Measurements from ENCODE around the gene KCNK15.

DNA sequence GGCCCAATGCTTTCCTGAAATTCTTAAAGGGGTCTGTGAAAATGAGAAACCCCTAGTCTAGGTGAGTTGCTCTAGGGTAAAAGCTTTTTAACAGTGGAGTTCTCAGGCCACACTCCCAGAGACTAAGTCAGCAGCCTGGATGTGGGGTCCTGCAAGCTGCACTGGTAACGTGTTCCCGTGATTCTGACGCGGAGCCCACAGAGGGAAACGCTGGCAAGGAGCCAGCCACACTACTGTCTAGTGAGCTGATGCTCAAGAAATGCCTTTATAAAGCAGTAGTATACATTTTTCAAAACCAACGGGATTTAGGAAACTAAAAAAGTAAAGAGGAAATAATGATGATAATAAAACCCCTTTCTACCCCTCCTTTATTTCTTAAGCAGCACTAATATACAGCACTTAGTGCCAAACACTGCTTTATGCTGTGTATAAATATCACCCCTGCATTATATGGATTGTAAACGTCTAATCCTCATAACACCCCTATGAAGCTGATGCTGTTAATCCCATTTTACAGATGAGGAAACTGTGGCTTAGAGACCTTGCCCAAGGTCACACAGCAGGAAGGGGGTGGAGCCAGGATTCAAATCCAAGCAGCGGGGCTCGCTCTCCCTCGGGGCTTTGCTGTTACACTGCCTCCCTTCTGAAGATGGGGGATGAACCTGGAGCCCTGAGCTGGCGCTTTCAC lies 25.0 kb downstream of the KCNK15 start:
- no peak for TF ChIP-seq POLR2AphosphoS2 (IDR thresholded peaks at IDR 0.05; ENCODE audit: low read length)
- no peak for TF ChIP-seq ZNF408 (CRISPR knock-in tag; IDR thresholded peaks at IDR 0.05; ENCODE audit: low read depth)
- TF ChIP-seq ZNF274 (IDR thresholded peaks at IDR 0.05; ENCODE audit: borderline replicate concordance, low read depth, low read length) = no peak
- TF ChIP-seq EZH2 (IDR thresholded peaks at IDR 0.05; ENCODE audit: borderline replicate concordance, low read depth, low read length) = no peak
- TF ChIP-seq RBM22 (IDR thresholded peaks at IDR 0.05; ENCODE audit: low read depth, low read length, poor library complexity, severe bottlenecking) = no peak
- no peak for TF ChIP-seq TAF7 (tag; IDR thresholded peaks at IDR 0.05)
- TF ChIP-seq KDM5B (IDR thresholded peaks at IDR 0.05; ENCODE audit: insufficient replicate concordance, low read depth, low read length) = no peak
- TF ChIP-seq POLR2A (conservative IDR thresholded peaks at IDR 0.05) = no peak
- TF ChIP-seq, protein P1, sequence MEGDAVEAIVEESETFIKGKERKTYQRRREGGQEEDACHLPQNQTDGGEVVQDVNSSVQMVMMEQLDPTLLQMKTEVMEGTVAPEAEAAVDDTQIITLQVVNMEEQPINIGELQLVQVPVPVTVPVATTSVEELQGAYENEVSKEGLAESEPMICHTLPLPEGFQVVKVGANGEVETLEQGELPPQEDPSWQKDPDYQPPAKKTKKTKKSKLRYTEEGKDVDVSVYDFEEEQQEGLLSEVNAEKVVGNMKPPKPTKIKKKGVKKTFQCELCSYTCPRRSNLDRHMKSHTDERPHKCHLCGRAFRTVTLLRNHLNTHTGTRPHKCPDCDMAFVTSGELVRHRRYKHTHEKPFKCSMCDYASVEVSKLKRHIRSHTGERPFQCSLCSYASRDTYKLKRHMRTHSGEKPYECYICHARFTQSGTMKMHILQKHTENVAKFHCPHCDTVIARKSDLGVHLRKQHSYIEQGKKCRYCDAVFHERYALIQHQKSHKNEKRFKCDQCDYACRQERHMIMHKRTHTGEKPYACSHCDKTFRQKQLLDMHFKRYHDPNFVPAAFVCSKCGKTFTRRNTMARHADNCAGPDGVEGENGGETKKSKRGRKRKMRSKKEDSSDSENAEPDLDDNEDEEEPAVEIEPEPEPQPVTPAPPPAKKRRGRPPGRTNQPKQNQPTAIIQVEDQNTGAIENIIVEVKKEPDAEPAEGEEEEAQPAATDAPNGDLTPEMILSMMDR (IDR thresholded peaks at IDR 0.05 in 2 of 3, conservative IDR thresholded peaks at IDR 0.05 in 1 of 3; ENCODE audit: insufficient read depth in 2 of 3, low read depth in 1 of 3, low read length in 3 of 3) = no peak
- TF ChIP-seq JUN (IDR thresholded peaks at IDR 0.05; ENCODE audit: borderline replicate concordance, low read depth, low read length) = no peak
- no peak for TF ChIP-seq JUN (CRISPR knock-in tag; IDR thresholded peaks at IDR 0.05; ENCODE audit: borderline replicate concordance)
